Prostate gland (tissue), 2 donors: Measurements from ENCODE around the gene PDSS2. TPM values are rescaled to one million over a fixed set of nuclear protein-coding genes. Genes with fewer than 3 reads are reported as not detected.

Experiments
- DNase-seq: peaks from one replicate; pipeline ENCODE4 v3.0.0-alpha.2; 2019; ENCODE audit warnings: low spot score
- H3K27ac ChIP-seq, 2 donors: fragments of 200-600 bp; sonication (generic); 2 replicates each; pipeline ENCODE4 v1.5.1; 2017 to 2019
- H3K27me3 ChIP-seq: fragments of 200-600 bp; sonication (generic); replicated peaks from 2 replicates; pipeline ENCODE4 v1.5.1; 2019; ENCODE audit not compliant: insufficient read depth
- H3K36me3 ChIP-seq, 2 donors: fragments of 200-600 bp; sonication (generic); 1 replicate in 1 of 2; 2 replicates in 1 of 2; pipeline versions ENCODE4 v1.5.1 to v1.8.1; 2017 to 2019
- H3K4me1 ChIP-seq: fragments of 200-600 bp; sonication (generic); replicated peaks from 2 replicates; pipeline ENCODE4 v1.5.1; 2019
- H3K4me3 ChIP-seq, 2 donors: fragments of 200-600 bp; sonication (generic); 2 replicates each; pipeline ENCODE4 v1.5.1; 2017 to 2019
- H3K9me3 ChIP-seq: fragments of 200-600 bp; sonication (generic); 2 replicates; pipeline ENCODE4 v1.5.1; 2017
- POLR2A ChIP-seq: fragments of 450-650 bp; IDR thresholded peaks from one replicate; pipeline ENCODE4 v1.6.1; 2016; ENCODE audit warnings: antibody characterized with exemption, mild to moderate bottlenecking
- POLR2AphosphoS5 ChIP-seq: sonication (generic); formaldehyde crosslinking; IDR thresholded peaks from one replicate; pipeline ENCODE4 v1.6.1; 2017; ENCODE audit warnings: antibody characterized with exemption
- WGBS: methylation state at CpG from one replicate; pipeline ENCODE4 v1.1.5; 2018; 5-methylcytosine and 5-hydroxymethylcytosine counted together
- intact Hi-C: fragments of 100-400 bp; cut with DNase I; formaldehyde crosslinking; loops from one replicate; pipeline ENCODE4 v1.14.2; 2022
- total RNA-seq, 2 donors: library from RNA; depleted of rRNA; stranded (reverse); fragments of >200 nt; gene quantifications; one replicate each; pipeline ENCODE4 v1.1.0, GENCODE V29; 2016
- TF ChIP-seq, protein P1 (sequence below), 4 experiments: fragments of 200-600 bp in 2 of 4; fragments of 450-650 bp in 2 of 4; sonication (generic) in 2 of 4; IDR thresholded peaks; 1 replicate in 3 of 4; 2 replicates in 1 of 4; pipeline ENCODE4 v1.5.1; 2016 to 2019; ENCODE audit warnings: antibody characterized with exemption in 4 of 4, mild to moderate bottlenecking in 2 of 4, moderate library complexity in 2 of 4

The PDSS2 gene
- total RNA-seq, 2 donors from 2014 or later = 12.7 to 35.3 TPM

DNA sequence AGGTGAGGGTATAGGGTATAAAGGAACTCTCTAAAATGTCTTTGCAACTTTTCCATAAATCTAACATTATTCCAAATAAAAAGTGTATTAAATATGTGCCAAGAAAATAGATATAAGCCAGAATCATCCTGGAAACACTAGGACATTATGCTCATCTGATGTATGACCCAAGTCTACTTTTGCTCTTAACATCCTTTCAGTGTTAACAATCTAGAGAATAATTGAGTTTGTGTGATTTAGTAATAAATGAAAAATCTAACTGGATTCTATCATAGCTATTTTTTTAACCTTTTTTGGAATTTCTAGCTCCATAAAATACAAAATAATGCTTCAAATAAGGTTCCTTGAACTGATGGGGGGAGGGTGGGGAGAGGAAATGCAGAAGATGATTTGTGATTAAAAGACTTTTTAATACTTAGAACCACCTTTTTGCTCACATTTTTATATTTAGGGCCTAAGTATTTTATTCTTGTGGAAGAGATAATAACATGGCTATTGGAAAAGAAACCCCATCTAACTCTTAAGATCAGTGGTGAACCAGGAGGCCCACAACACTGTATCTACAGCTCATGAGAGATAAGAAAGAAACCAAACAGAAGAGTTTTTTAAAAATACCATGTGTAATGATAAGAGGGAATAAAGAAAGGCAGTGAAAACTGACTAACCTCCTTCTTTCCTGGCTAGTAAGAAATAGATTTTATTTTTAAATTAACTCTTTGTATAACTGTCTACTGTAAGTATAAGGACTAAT is 68.5 kb downstream of the PDSS2 start:
- intact Hi-C loops = no loop called here
- no peak for DNase-seq
- Histone ChIP-seq H3K36me3 (no peaks in the 10 kb centered on the region), H3K4me3 (no peak overlapping the region), H3K27me3 (no peaks in the 10 kb centered on the region), H3K9me3 (no peaks in the 10 kb centered on the region), H3K27ac (no peak overlapping the region), H3K4me1 (no peaks in the 10 kb centered on the region)
- TF ChIP-seq, protein P1, sequence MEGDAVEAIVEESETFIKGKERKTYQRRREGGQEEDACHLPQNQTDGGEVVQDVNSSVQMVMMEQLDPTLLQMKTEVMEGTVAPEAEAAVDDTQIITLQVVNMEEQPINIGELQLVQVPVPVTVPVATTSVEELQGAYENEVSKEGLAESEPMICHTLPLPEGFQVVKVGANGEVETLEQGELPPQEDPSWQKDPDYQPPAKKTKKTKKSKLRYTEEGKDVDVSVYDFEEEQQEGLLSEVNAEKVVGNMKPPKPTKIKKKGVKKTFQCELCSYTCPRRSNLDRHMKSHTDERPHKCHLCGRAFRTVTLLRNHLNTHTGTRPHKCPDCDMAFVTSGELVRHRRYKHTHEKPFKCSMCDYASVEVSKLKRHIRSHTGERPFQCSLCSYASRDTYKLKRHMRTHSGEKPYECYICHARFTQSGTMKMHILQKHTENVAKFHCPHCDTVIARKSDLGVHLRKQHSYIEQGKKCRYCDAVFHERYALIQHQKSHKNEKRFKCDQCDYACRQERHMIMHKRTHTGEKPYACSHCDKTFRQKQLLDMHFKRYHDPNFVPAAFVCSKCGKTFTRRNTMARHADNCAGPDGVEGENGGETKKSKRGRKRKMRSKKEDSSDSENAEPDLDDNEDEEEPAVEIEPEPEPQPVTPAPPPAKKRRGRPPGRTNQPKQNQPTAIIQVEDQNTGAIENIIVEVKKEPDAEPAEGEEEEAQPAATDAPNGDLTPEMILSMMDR (IDR thresholded peaks at IDR 0.05) = no peak
- no peak for TF ChIP-seq POLR2A
- TF ChIP-seq POLR2AphosphoS5 = no peak

DNA sequence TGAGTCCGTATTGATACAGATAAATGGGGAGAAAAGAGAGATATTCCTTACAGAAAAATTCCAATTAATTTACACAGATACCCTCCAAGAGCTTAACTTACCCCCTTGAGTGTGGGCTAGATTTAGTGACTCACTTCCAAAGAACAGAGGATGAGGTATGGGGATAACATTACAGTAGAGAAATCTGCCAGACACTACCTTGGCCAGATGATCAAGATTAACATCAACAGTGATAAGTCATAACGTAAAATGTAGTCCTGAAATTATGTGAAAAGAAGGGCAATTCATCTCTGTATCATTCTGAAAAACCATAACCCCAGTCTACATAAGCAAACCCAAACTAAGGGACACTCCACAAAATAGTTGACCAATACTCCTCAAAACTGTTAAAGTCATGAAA is 69.3 kb downstream of the PDSS2 start:
- WGBS = 91% methylated on average over 2 of the region's 2 CpGs
- H3K4me3 ChIP-seq = no peak overlapping the region
- intact Hi-C loops = no loop called here
- H3K4me1 ChIP-seq = no peaks in the 10 kb centered on the region
- DNase-seq = no peak
- no peak overlapping the region for H3K27ac ChIP-seq
- no peaks in the 10 kb centered on the region for H3K36me3 ChIP-seq
- H3K27me3 ChIP-seq = no peaks in the 10 kb centered on the region
- TF ChIP-seq POLR2AphosphoS5 (no peak), POLR2A (no peak)
- TF ChIP-seq, protein P1 (IDR thresholded peaks at IDR 0.05) = no peak
- no peaks in the 10 kb centered on the region for H3K9me3 ChIP-seq

DNA sequence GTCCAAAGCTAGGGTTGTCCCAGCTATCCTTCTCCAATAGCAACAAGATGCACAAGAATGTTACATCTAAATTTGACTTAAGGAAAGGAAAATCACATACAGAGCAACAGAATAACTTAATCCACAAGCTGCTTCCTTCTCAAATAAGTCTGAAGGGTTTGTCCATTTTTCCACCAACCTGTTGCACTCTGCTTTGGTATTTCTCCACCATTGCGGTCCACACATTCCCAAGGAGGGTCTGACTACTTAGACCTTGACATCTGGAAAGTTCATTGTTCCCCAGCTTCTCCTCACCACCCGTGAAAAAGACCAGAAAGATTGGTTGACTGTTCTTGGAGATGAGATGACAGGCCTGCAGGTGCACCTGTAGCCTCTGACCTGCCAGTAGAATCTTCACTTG is 72.5 kb downstream of the PDSS2 start:
- WGBS = 88% methylated on average over 2 of the region's 2 CpGs
- TF ChIP-seq POLR2AphosphoS5 (no peak), POLR2A (no peak)
- TF ChIP-seq, protein P1 (IDR thresholded peaks at IDR 0.05) = no peak
- intact Hi-C loops = no loop called here

DNA sequence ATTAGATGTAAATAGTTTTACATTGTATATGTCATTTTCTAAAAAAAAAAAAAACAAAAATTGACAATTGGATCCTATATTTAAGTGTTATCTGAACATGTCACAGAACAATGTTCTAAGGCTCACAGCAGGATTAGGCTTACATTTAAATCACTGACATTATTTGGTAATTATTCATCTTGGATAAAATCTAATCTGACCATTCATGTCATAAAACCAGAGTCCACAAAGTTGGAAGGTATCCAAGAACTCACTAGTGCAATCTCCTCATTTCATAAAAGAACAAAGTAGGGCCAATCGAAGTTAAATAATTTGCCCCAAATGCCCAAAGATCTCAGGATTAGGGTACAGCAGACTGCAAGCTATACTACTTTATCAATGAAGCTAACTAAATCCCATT is 73.0 kb downstream of the PDSS2 start:
- no peak overlapping the region for H3K27ac ChIP-seq
- DNase-seq = no peak
- no peaks in the 10 kb centered on the region for H3K4me1 ChIP-seq
- TF ChIP-seq POLR2AphosphoS5 = no peak
- TF ChIP-seq, protein P1 (IDR thresholded peaks at IDR 0.05) = no peak
- no peaks in the 10 kb centered on the region for H3K36me3 ChIP-seq
- no peak overlapping the region for H3K4me3 ChIP-seq
- intact Hi-C loops = no loop called here
- no peaks in the 10 kb centered on the region for H3K27me3 ChIP-seq
- no peaks in the 10 kb centered on the region for H3K9me3 ChIP-seq
- 36% methylated on average over 1 of the region's 1 CpG for WGBS

More for the DNA sequence above, 72.5 kb downstream of the PDSS2 start:
- DNase-seq = no peak
- Histone ChIP-seq H3K4me1 (no peaks in the 10 kb centered on the region), H3K9me3 (no peaks in the 10 kb centered on the region), H3K4me3 (no peak overlapping the region), H3K36me3 (no peaks in the 10 kb centered on the region), H3K27ac (no peak overlapping the region), H3K27me3 (no peaks in the 10 kb centered on the region)

DNA sequence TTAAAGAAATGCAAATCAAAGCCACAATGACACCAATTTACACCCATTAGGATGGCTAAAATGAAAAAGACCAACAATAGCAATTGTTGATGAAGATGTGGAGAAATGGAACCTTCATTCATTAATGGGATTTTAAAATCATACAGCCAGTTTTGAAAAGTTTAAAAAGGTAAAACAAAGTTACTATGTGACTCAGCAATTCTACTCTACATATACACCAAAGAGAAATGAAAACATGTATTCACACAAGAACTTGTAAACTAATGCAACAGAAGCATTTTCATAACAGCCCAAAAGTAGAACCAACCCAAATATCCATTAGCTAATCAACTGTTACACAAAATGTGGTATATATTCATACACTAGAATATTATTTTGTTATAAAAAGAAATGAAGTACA is 75.7 kb downstream of the PDSS2 start:
- no peaks in the 10 kb centered on the region for H3K27me3 ChIP-seq
- TF ChIP-seq POLR2A (no peak), POLR2AphosphoS5 (no peak)
- TF ChIP-seq, protein P1 (IDR thresholded peaks at IDR 0.05) = no peak
- no peaks in the 10 kb centered on the region for H3K4me1 ChIP-seq
- DNase-seq = no peak
- no peaks in the 10 kb centered on the region for H3K9me3 ChIP-seq
- no peak overlapping the region for H3K4me3 ChIP-seq
- no peak overlapping the region for H3K27ac ChIP-seq
- intact Hi-C loops = no loop called here
- H3K36me3 ChIP-seq = no peaks in the 10 kb centered on the region
